ENCODE data around the gene C6orf89. TPM values are rescaled to one million over a fixed set of nuclear protein-coding genes. Genes with fewer than 3 reads are reported as not detected.

The C6orf89 gene
- total RNA-seq, 1 donor from 2014 or later, result 36.8 TPM

- Histone ChIP-seq H3K27ac (peak overlapping the region; percentile 79), H3K4me3 (no peak overlapping the region), H3K27me3 (no peaks in the 10 kb centered on the region), H3K4me1 (peaks cover 61% of the 10 kb centered on the region), H3K9me3 (no peaks in the 10 kb centered on the region), H3K36me3 (peaks cover 0 to 97% of the 10 kb centered on the region in 2 donors)
- intact Hi-C loops (cut with DNase I), result no loop called here
- TF ChIP-seq POLR2A (IDR thresholded peaks at IDR 0.05), result no peak
- TF ChIP-seq POLR2AphosphoS5 (IDR thresholded peaks at IDR 0.05; ENCODE audit: insufficient read depth in 1 of 2, low read depth in 1 of 2), result no peak
- no peak for TF ChIP-seq CTCF (IDR thresholded peaks at IDR 0.05)
- no peak for DNase-seq (ENCODE audit: extremely low spot score in 2 of 2)
Measured at GRCh38 chr6:36973647-36974046, 87.9 kb downstream of the C6orf89 start.

- intact Hi-C loops (cut with DNase I), result no loop called here
- Histone ChIP-seq H3K9me3 (no peaks in the 10 kb centered on the region), H3K36me3 (peaks cover 0 to 79% of the 10 kb centered on the region in 2 donors), H3K4me1 (peaks cover 59% of the 10 kb centered on the region), H3K27me3 (no peaks in the 10 kb centered on the region), H3K4me3 (no peak overlapping the region), H3K27ac (peak overlapping the region; percentile 86)
- DNase-seq (ENCODE audit: extremely low spot score in 2 of 2), result no peak
- TF ChIP-seq POLR2AphosphoS5 (IDR thresholded peaks at IDR 0.05; ENCODE audit: insufficient read depth in 1 of 2, low read depth in 1 of 2), result no peak
- TF ChIP-seq CTCF (IDR thresholded peaks at IDR 0.05), result no peak
- TF ChIP-seq POLR2A (IDR thresholded peaks at IDR 0.05), result no peak
Measured at GRCh38 chr6:36975231-36976006, 89.7 kb downstream of the C6orf89 start.

GRCh38 chr6:36976007-36976264 is 90.2 kb downstream of the C6orf89 start:
- intact Hi-C loops (cut with DNase I), result no loop called here
- TF ChIP-seq CTCF (IDR thresholded peaks at IDR 0.05) (no peak), POLR2A (IDR thresholded peaks at IDR 0.05) (no peak), POLR2AphosphoS5 (IDR thresholded peaks at IDR 0.05; ENCODE audit: insufficient read depth in 1 of 2, low read depth in 1 of 2) (no peak)
- Histone ChIP-seq H3K36me3 (peaks cover 0 to 74% of the 10 kb centered on the region in 2 donors), H3K4me1 (peaks cover 61% of the 10 kb centered on the region), H3K27me3 (no peaks in the 10 kb centered on the region), H3K27ac (peak overlapping the region; percentile 86), H3K9me3 (no peaks in the 10 kb centered on the region), H3K4me3 (no peak overlapping the region)
- no peak for DNase-seq (ENCODE audit: extremely low spot score in 2 of 2)

- peaks cover 61% of the 10 kb centered on the region for H3K4me1 ChIP-seq
- no peaks in the 10 kb centered on the region for H3K27me3 ChIP-seq
- intact Hi-C loops (cut with DNase I), result no loop called here
- TF ChIP-seq CTCF (IDR thresholded peaks at IDR 0.05), result no peak
- no peak for TF ChIP-seq POLR2A (IDR thresholded peaks at IDR 0.05)
- TF ChIP-seq POLR2AphosphoS5 (IDR thresholded peaks at IDR 0.05; ENCODE audit: insufficient read depth in 1 of 2, low read depth in 1 of 2), result no peak
- peaks cover 0 to 68% of the 10 kb centered on the region in 2 donors for H3K36me3 ChIP-seq
- H3K27ac ChIP-seq, result peak overlapping the region; percentile 86
- DNase-seq (ENCODE audit: extremely low spot score in 2 of 2), result no peak
- no peaks in the 10 kb centered on the region for H3K9me3 ChIP-seq
- no peak overlapping the region for H3K4me3 ChIP-seq
Measured at GRCh38 chr6:36976509-36976908, 90.8 kb downstream of the C6orf89 start.

- Histone ChIP-seq H3K4me3 (no peak overlapping the region), H3K27ac (peak overlapping the region; percentile 86), H3K9me3 (no peaks in the 10 kb centered on the region), H3K4me1 (peaks cover 61% of the 10 kb centered on the region), H3K27me3 (no peaks in the 10 kb centered on the region), H3K36me3 (peaks cover 0 to 64% of the 10 kb centered on the region in 2 donors)
- TF ChIP-seq POLR2A (IDR thresholded peaks at IDR 0.05) (no peak), CTCF (IDR thresholded peaks at IDR 0.05) (no peak), POLR2AphosphoS5 (IDR thresholded peaks at IDR 0.05; ENCODE audit: insufficient read depth in 1 of 2, low read depth in 1 of 2) (no peak)
- intact Hi-C loops (cut with DNase I), result no loop called here
- no peak for DNase-seq (ENCODE audit: extremely low spot score in 2 of 2)
Measured at GRCh38 chr6:36976931-36977330, 91.2 kb downstream of the C6orf89 start.

Data from vagina (tissue), 2 donors.